A549 (cell line): Measurements from ENCODE around the gene BAIAP2L1.
"Not testable (repeated sequence)": the region's sequence is repeated elsewhere in the genome, so short reads cannot be mapped to it uniquely, and the experiment has no call there.

Source experiments
- CBX2 ChIP-seq: fragments of 200-600 bp; sonication (generic); IDR thresholded peaks from 2 replicates; pipeline ENCODE4 v1.6.1; 2016; ENCODE audit warnings: low read depth, mild to moderate bottlenecking, borderline replicate concordance
- CEBPB ChIP-seq, 2 experiments: fragments of >200 bp in 1 of 2; sonication (Bioruptor Twin) in 1 of 2; formaldehyde crosslinking in 1 of 2; IDR thresholded peaks; 2 replicates each; pipeline ENCODE4 v1.6.1; 2012 to 2016
- CHD2 ChIP-seq: fragments of 150-350 bp; IDR thresholded peaks from 2 replicates; pipeline ENCODE4 v1.6.1; 2014; ENCODE audit warnings: low read length; ENCODE audit not compliant: partially characterized antibody
- CHD4 ChIP-seq: fragments of 200-600 bp; sonication (generic); IDR thresholded peaks from 2 replicates; pipeline ENCODE4 v1.6.1; 2016; ENCODE audit warnings: antibody characterized with exemption, mild to moderate bottlenecking, borderline replicate concordance
- FOSL2 ChIP-seq, 2 experiments: fragments of 450-650 bp in 1 of 2; fragments of >200 bp in 1 of 2; sonication (Bioruptor Twin) in 1 of 2; formaldehyde crosslinking; IDR thresholded peaks; 2 replicates each; pipeline versions ENCODE4 v1.5.0 to v1.6.1; 2016 to 2020; ENCODE audit warnings: mild to moderate bottlenecking in 1 of 2, moderate library complexity in 1 of 2
- JUN ChIP-seq, 2 experiments: fragments of >200 bp; sonication (Bioruptor Twin); formaldehyde crosslinking; IDR thresholded peaks; 2 replicates in 1 of 2; 3 replicates in 1 of 2; pipeline ENCODE4 v1.6.1; 2016 to 2017
- MYC ChIP-seq: IDR thresholded peaks from 2 replicates; pipeline ENCODE4 v1.6.1; 2012; ENCODE audit warnings: mild to moderate bottlenecking, inconsistent platforms, low read length, improper control_type of control experiment, borderline replicate concordance
- RAD21 ChIP-seq, 2 experiments: fragments of >200 bp in 1 of 2; sonication (Bioruptor Twin) in 1 of 2; formaldehyde crosslinking in 1 of 2; IDR thresholded peaks in 1 of 2; conservative IDR thresholded peaks in 1 of 2; 2 replicates in 1 of 2; 3 replicates in 1 of 2; pipeline ENCODE4 v1.6.1; 2012 to 2018; ENCODE audit warnings: inconsistent platforms in 1 of 2
- RCOR1 ChIP-seq: fragments of 150-350 bp; IDR thresholded peaks from 2 replicates; pipeline ENCODE4 v1.6.1; 2014; ENCODE audit warnings: antibody characterized with exemption, low read length, low read depth
- TF ChIP-seq, protein P1 (sequence below): fragments of 250-450 bp; sonication (Bioruptor Pico); IDR thresholded peaks from 2 replicates; pipeline ENCODE4 v1.5.0; 2021; ENCODE audit warnings: mild to moderate bottlenecking, moderate library complexity, borderline replicate concordance
- TF ChIP-seq, protein P2 (sequence below): fragments of >200 bp; sonication (Bioruptor Twin); formaldehyde crosslinking; IDR thresholded peaks from 3 replicates; pipeline ENCODE4 v1.5.1; 2016
- TF ChIP-seq, protein P3 (sequence below): fragments of 450-650 bp; IDR thresholded peaks from 2 replicates; pipeline ENCODE4 v1.6.1; 2014; ENCODE audit warnings: antibody characterized with exemption

DNA sequence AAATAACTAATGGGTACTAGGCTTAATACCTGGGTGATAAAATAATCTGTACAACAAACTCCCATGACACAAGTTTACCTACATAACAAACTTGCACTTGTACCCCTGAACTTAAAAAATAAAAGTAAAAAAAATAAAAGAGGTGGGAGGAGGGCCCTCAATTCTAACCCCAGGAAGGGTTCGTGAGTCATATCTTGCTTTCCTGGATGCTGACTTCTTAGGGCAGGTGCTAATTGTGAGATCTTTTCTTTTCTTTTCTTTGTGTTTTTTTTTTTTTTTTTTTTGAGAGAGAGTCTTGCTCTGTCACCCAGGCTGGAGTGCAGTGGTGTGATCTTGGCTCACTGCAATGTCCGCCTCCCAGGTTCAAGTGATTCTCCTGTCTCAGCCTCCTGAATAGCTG lies 40.1 kb upstream of the BAIAP2L1 start:
- TF ChIP-seq, protein P1, sequence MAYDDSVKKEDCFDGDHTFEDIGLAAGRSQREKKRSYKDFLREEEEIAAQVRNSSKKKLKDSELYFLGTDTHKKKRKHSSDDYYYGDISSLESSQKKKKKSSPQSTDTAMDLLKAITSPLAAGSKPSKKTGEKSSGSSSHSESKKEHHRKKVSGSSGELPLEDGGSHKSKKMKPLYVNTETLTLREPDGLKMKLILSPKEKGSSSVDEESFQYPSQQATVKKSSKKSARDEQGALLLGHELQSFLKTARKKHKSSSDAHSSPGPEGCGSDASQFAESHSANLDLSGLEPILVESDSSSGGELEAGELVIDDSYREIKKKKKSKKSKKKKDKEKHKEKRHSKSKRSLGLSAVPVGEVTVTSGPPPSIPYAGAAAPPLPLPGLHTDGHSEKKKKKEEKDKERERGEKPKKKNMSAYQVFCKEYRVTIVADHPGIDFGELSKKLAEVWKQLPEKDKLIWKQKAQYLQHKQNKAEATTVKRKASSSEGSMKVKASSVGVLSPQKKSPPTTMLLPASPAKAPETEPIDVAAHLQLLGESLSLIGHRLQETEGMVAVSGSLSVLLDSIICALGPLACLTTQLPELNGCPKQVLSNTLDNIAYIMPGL (CRISPR knock-in tag), result not testable (repeated sequence)
- TF ChIP-seq MYC; CEBPB (IDR thresholded peaks at IDR 0.05); CHD2; FOSL2 (IDR thresholded peaks at IDR 0.05); FOSL2 (CRISPR knock-in tag; IDR thresholded peaks at IDR 0.05); RCOR1; RAD21 (conservative IDR thresholded peaks at IDR 0.05 in 1 of 2, IDR thresholded peaks at IDR 0.05 in 1 of 2); CBX2; CHD4; JUN (IDR thresholded peaks at IDR 0.05): not testable (repeated sequence)
- TF ChIP-seq, protein P2, sequence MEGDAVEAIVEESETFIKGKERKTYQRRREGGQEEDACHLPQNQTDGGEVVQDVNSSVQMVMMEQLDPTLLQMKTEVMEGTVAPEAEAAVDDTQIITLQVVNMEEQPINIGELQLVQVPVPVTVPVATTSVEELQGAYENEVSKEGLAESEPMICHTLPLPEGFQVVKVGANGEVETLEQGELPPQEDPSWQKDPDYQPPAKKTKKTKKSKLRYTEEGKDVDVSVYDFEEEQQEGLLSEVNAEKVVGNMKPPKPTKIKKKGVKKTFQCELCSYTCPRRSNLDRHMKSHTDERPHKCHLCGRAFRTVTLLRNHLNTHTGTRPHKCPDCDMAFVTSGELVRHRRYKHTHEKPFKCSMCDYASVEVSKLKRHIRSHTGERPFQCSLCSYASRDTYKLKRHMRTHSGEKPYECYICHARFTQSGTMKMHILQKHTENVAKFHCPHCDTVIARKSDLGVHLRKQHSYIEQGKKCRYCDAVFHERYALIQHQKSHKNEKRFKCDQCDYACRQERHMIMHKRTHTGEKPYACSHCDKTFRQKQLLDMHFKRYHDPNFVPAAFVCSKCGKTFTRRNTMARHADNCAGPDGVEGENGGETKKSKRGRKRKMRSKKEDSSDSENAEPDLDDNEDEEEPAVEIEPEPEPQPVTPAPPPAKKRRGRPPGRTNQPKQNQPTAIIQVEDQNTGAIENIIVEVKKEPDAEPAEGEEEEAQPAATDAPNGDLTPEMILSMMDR, result not testable (repeated sequence)
- TF ChIP-seq, protein P3, sequence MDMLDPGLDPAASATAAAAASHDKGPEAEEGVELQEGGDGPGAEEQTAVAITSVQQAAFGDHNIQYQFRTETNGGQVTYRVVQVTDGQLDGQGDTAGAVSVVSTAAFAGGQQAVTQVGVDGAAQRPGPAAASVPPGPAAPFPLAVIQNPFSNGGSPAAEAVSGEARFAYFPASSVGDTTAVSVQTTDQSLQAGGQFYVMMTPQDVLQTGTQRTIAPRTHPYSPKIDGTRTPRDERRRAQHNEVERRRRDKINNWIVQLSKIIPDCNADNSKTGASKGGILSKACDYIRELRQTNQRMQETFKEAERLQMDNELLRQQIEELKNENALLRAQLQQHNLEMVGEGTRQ, result not testable (repeated sequence)
